GM19468 (cell line): Measurements from ENCODE around the gene MTCH2.
A peak's percentile ranks its signal among the peaks of the same experiment; 100 is the strongest.
"Not testable (repeated sequence)": the region's sequence is repeated elsewhere in the genome, so short reads cannot be mapped to it uniquely, and the experiment has no call there.

ENCODE experiments used
- ATAC-seq: cut with Tn5 transposase; IDR thresholded peaks from one replicate; pipeline ENCODE4 v1.9.1; 2021; ENCODE audit warnings: mild to moderate bottlenecking, moderate library complexity, moderate number of reproducible peaks; ENCODE audit not compliant: unreplicated experiment; ENCODE audit errors: extremely low read depth

Gene MTCH2

GRCh38 chr11:47642099-47642855 lies at the start of gene MTCH2:
TSS of gene MTCH2 (minus strand) at chr11:47642559. CDS start at chr11:47642465, 94 bp downstream.
- ATAC-seq = peak; percentile 79

DNA sequence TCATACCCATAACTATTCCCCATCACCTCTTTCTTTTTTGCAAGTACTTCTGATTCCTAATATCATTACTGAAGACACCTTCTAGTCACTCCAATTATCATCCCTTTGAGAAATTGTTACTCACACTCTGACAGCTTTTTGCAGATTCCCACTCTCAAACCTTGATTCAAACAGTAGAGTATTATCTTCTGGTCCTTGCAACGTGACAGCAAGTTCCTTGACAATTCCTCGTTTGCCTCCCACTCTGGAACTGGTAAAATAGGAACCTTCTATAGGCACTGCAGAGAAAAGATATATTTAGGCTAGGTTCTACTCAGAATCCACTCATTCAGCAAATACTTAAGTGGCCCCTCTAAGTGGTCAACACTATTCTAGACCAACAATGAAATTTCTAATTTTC lies 49.6 kb upstream of the MTCH2 start:
- no peak for ATAC-seq

- ATAC-seq = no peak
Measured at GRCh38 chr11:47689480-47689879, 47.1 kb upstream of the MTCH2 start.

GRCh38 chr11:47688991-47689390 lies 46.6 kb upstream of the MTCH2 start:
- no peak for ATAC-seq

- no peak for ATAC-seq
Measured at GRCh38 chr11:47688111-47688510, 45.8 kb upstream of the MTCH2 start.

- not testable (repeated sequence) for ATAC-seq
Measured at GRCh38 chr11:47686704-47687103, 44.3 kb upstream of the MTCH2 start.

DNA sequence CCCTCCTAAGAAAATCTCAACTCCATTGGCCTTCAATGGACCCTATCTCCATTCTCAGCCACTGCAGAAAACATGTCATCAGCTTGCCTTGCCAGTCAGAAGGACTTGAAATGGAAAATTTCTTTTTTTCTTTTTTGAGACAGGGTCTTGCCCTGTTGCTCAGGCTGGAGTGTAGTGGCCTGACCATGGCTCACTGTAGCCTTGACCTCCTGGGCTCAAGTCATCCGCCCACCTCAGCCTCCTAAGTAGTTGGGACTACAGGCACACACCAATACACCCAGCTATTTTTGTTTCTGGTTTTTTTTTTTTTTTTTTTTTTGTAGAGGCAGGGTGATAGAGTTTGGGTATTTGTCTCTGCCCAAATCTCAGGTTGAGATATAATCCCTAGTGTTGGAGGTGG lies 43.8 kb upstream of the MTCH2 start:
- ATAC-seq = no peak

- no peak for ATAC-seq
Measured at GRCh38 chr11:47675851-47676250, 33.5 kb upstream of the MTCH2 start.

DNA sequence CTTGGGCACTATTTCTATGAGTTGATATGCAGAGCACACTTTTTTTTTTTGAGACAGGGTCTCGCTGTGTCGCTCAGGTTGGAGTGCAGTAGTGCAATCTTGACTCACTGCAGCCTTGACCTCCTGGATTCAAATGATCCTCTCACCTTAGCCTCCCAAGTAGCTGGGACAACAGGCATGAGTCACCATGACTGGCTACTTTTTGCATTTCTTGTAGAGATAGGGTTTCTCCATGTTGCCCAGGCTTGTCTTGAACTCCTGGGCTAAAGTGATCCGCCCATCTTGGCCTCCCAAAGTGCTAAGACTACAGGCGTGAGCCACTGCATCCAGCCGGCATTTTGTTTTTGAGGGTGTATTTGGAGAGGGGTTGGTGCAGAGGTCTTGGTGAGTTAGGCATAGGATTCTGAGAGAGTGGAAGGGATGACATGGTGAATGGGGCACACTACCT lies 29.9 kb upstream of the MTCH2 start:
- ATAC-seq = no peak

GRCh38 chr11:47669856-47670255 lies 27.5 kb upstream of the MTCH2 start:
- no peak for ATAC-seq

- ATAC-seq = no peak
Measured at GRCh38 chr11:47668665-47669064, 26.3 kb upstream of the MTCH2 start.

GRCh38 chr11:47667555-47667954 lies 25.2 kb upstream of the MTCH2 start:
- ATAC-seq = no peak

GRCh38 chr11:47667135-47667534 lies 24.8 kb upstream of the MTCH2 start:
- ATAC-seq = no peak

- ATAC-seq = not testable (repeated sequence)
Measured at GRCh38 chr11:47664936-47665335, 22.6 kb upstream of the MTCH2 start.

DNA sequence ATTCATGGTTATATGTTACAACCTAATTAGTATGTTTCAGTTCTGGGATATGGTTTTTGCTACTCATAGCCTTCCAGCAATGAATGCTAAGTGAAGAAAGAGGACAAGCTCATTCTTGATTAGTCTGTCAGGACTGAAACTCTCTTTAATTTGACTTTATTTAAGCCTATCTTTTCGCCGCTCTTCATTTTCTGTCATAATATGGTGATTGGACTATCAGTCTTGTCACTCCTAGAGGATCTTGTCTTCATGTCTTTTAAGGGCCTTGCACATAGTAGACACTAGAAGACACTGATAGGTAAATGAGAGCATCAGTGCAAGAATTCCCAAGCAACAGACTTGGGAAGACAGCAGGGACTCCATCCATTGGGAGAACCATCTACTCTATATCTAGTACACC lies 18.9 kb upstream of the MTCH2 start:
- no peak for ATAC-seq

- no peak for ATAC-seq
Measured at GRCh38 chr11:47659276-47659675, 16.9 kb upstream of the MTCH2 start.

DNA sequence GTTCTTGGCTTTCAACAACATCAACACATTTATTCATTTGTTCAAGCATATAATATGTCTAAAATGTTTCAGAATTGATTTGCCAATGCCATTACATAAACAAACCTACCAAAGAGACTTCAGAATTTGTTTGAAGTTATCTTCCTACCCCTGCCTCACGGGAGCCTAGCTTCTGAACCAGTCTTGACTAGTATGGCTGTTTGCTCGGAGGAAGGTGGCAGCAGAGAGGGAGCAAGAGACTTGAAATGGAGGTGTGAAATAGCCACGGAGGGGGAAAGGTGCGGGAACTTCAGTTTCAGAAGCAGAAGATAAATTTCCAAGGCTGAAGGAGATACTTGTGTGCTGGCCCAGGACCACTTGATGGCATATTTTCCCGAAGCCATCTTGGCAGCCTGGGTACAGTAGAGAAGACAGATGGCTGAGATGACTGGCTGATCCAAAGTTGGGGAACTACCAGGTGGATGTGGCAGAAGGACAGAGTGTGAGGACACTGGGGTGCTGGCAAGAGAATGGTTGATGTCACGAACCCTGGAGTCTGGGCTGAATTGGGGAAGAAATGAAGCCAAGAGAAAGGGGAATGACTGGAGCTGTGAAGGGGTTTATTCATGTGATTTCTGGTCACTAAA lies 14.0 kb upstream of the MTCH2 start:
- ATAC-seq = no peak

GRCh38 chr11:47651818-47652469 lies 9.6 kb upstream of the MTCH2 start:
- ATAC-seq = no peak

- ATAC-seq = no peak
Measured at GRCh38 chr11:47649276-47649675, 6.9 kb upstream of the MTCH2 start.

GRCh38 chr11:47646019-47646418 lies 3.7 kb upstream of the MTCH2 start:
- no peak for ATAC-seq

DNA sequence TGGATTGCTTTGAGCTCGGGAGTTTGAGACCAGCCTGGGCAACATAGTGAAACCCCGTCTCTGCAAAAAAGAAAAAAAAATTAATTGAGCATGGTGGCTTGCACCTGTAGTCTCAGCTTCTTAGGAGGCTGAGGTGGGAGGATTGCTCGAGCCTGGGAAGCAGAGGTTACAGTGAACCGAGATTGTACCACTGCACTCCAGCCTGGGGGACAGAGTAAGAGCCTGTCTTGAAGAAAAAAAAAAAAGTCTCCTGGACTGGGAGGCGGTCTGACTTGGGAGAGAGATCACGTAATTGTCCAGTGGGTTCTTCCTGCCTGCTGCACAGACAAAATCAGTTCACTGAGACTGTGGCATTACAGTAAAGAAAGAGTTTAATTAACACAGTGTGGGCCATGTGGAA lies 3.1 kb upstream of the MTCH2 start:
- ATAC-seq = no peak
